ENCODE measurements around the gene TRIP13.
"Not testable (repeated sequence)": the region's sequence is repeated elsewhere in the genome, so short reads cannot be mapped to it uniquely, and the experiment has no call there.

The TRIP13 gene

DNA sequence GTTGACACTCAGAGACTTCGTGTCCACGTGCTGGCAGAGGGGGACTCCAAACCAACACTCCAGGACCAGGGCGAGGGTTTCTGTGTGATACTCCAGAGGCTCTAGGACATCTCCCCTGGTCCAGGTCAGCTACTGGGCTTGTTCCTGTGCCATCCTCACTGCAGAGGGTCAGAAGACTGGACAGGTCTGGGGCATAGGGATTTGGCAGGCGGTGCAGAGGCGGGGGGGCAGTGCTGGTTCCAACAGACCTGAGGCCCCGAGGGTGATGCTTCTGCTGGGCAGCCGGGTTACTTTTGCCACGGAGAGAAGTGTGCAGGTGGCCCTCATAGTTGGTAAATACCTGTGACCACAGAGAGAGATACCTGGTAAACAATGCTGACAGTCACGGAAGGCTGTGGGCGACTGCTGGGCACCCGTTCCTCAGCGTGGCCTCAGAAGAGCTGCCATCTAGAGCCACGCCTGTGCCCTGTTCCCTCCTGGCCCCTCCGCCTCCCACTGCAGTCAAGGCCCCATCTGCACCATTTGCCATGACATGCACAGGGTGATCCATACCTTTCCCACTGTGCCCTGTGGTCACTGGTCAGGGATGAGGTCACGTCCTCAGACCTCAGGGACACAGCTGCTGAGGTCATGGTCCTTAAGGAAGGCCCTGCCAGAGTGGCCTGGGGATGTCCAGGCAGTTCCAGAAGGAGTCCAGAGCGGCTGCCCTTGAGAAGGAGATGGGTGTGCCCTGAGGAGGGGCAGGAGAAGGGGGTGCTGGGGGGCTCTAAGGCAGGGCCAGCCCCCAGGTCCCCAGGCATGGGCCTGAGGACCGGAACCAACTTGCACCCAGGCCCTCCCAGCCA is 30.0 kb downstream of the TRIP13 start:
- FAIRE-seq = no peak

- FAIRE-seq = no peak
These were observed 30.7 kb downstream of the TRIP13 start for GRCh38 chr5:923281-923873.

GRCh38 chr5:926417-927171 is 33.9 kb downstream of the TRIP13 start:
- FAIRE-seq = no peak

GRCh38 chr5:927172-928015 is 34.7 kb downstream of the TRIP13 start:
- no peak for FAIRE-seq

GRCh38 chr5:929182-929581 is 36.5 kb downstream of the TRIP13 start:
- not testable (repeated sequence) for FAIRE-seq

DNA sequence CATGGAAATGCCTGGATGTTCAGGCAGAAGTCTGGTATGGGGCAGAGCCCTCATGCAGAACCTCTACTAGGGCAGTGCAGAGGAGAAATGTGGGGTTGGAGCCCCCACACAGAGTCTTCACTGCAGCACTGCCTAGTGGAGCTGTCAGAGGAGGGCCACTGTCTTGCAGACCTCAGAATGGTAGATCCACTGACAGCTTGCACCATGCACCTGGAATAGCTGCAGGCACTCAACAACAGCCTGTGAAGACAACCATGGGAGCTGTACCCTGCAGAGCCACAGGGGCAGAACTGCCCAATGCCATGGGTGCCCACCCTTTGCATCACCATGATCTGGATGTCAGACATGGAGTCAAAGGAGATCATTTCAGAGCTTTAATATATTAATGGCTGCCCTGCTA is 36.9 kb downstream of the TRIP13 start:
- no peak for FAIRE-seq

- no peak for FAIRE-seq
These were observed 38.2 kb downstream of the TRIP13 start for GRCh38 chr5:930866-931265.

DNA sequence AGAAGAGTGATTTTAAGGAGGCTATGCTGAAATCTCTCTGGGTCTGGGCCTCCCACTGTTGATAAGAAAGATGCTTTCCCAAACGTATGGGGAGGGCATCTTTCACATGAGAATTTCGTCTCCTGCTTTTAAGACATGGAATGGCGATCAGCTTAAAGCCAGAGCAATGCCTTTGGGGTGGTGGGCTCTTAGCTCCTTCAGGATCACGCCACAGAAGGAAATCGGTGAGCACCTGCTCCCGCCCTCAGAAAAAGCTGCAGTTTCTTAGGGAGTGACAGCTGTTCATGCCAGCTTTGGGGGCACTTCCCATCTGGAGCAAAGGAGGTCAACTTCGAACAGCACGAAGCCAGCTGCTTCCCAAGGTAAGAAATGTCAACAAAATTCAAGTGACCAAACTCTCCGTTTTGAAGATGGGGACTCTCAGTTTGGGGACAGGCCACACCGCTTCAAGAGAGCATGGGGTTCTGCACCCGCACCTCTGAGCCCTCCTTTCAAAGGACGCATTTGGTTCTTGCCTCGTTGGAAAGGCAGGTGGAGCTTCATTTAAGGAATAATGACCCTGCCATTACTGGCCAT is 39.0 kb downstream of the TRIP13 start:
- FAIRE-seq = no peak

DNA sequence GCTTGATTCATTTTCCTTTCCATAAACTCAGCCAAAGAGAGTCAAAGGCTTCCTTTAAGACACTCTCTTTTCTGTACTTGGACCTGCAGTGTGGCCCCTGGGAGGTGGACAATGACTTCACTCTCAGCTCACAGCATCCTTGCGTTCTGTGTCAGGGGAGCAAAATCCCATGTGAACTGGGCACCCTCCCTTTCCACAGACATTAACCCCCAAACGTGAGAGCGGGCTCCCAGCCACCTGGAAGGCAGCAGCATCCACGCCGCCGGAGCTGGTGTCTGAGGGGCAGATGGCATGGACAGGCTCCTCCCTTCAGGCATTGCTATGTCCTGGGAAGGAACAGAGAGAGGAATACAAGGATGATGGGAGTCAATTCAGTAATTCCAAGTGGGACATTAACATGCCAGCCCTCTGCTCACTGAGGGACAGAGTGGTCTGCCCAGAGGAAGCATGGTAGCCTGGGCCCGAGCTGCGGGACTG is 39.5 kb downstream of the TRIP13 start:
- FAIRE-seq = no peak

GRCh38 chr5:932628-933250 is 40.1 kb downstream of the TRIP13 start:
- no peak for FAIRE-seq

- FAIRE-seq = no peak
These were observed 40.7 kb downstream of the TRIP13 start for GRCh38 chr5:933251-933861.

DNA sequence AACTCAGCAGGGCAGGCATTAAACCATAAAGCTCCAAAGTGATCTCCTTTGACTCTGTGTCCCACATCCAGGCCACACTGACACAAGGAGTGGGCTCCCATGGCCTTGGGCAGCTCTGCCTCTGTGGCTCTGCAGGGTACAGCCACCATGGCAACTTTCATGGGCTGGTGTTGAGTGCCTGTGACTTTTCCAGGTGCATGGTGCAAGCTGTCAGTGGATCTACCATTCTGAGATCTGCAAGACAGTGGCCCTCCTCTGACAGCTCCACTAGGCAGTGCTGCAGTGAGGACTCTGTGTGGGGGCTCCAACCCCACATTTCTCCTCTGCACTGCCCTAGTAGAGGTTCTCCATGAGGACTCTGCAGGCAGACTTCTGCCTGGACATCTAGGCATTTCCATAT is 41.3 kb downstream of the TRIP13 start:
- not testable (repeated sequence) for FAIRE-seq

DNA sequence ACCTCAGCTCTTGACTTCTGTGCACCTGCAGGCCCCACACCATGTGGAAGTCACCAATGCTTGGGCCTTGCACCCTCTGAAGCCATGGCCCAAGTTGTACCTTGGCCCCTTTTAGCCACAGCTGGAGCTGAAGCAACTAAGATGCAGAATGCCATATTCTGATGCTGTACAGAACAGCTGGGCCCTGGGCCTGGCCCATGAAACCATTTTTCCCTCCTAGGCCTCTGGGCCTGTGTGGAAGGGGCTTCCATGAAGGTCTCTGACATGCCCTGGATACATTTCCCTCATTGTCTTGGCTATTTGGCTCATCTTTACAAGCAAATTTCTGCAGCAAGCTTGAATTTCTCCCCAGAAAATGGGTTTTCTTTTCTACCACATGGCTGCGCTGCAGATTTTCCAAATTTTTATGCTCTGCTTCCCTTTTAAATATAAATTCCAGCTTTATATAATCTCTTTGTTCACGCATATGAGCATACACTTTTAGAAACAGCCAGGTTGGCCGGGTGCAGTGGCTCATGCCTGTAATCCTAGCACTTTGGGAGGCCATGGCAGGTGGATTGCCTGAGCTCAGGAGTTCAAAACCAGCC is 41.8 kb downstream of the TRIP13 start:
- FAIRE-seq = not testable (repeated sequence)

GRCh38 chr5:935510-936084 is 42.9 kb downstream of the TRIP13 start:
- FAIRE-seq = no peak

- FAIRE-seq = no peak
These were observed 43.8 kb downstream of the TRIP13 start for GRCh38 chr5:936149-937144.

GRCh38 chr5:937151-937924 is 44.7 kb downstream of the TRIP13 start:
- no peak for FAIRE-seq

DNA sequence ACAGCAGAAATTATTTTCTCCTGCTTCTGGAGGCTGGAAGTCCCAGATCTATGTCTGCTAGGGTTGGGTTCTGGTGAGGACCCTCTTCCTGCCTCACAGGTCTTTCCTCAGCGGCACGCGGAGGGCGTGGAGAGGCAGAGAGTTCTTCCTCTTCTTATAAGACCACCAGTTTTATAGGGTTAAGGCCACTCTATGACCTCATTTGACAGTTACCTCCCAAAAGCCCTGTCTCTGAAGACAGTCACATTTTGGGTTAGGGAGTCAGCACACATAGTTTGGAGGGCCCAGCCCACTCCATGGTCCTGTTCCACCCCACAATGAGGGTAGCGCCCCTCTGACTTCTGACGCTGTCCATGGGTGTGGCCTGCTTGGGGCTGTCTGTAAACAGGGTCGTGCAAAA is 46.7 kb downstream of the TRIP13 start:
- no peak for FAIRE-seq

DNA sequence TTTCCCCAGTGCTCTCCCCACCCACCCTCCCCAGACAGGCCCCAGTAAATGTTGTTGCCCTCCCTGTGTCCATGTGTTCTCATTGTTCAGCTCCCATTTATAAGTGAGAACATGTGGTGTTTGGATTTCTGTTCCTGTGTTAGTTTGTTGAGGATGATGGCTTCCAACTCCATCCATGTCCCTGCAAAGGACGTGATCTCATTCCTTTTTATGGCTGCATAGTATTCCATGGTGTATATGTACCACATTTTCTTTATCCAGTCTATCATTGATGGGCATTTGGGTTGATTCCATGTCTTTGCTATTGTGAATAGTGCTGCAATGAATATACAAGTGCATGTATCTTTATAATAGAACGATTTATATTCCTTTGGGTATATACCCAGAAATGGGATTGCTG is 48.1 kb downstream of the TRIP13 start:
- FAIRE-seq = not testable (repeated sequence)
